Measurements from ENCODE around the gene CNTN3.

The CNTN3 gene

GRCh38 chr3:74592359-74592758, 22.1 kb downstream of the CNTN3 start:
- TF ChIP-seq CTCF (IDR thresholded peaks at IDR 0.05; ENCODE audit: borderline replicate concordance, control extremely low read depth, extremely low read depth, insufficient read depth, missing control alignments), result no peak
- in situ Hi-C loops (cut with MboI; ENCODE audit: low sequenced_read_pairs, unreplicated experiment), result no loop called here
- no peak for DNase-seq (ENCODE audit: low spot score)

- no peak for DNase-seq (ENCODE audit: low spot score)
- in situ Hi-C loops (cut with MboI; ENCODE audit: low sequenced_read_pairs, unreplicated experiment), result no loop called here
These were observed 22.5 kb downstream of the CNTN3 start for GRCh38 chr3:74591946-74592345.

GRCh38 chr3:74591342-74591741, 23.1 kb downstream of the CNTN3 start:
- DNase-seq (ENCODE audit: low spot score), result no peak
- TF ChIP-seq CTCF (IDR thresholded peaks at IDR 0.05; ENCODE audit: borderline replicate concordance, control extremely low read depth, extremely low read depth, insufficient read depth, missing control alignments), result no peak
- in situ Hi-C loops (cut with MboI; ENCODE audit: low sequenced_read_pairs, unreplicated experiment), result no loop called here

More at GRCh38 chr3:74591946-74592345, 22.5 kb downstream of the CNTN3 start:
- no peak for TF ChIP-seq CTCF (IDR thresholded peaks at IDR 0.05; ENCODE audit: borderline replicate concordance, control extremely low read depth, extremely low read depth, insufficient read depth, missing control alignments)

- DNase-seq (ENCODE audit: low spot score), result no peak
- TF ChIP-seq CTCF (IDR thresholded peaks at IDR 0.05; ENCODE audit: borderline replicate concordance, control extremely low read depth, extremely low read depth, insufficient read depth, missing control alignments), result no peak
- in situ Hi-C loops (cut with MboI; ENCODE audit: low sequenced_read_pairs, unreplicated experiment), result no loop called here
These were observed 23.7 kb downstream of the CNTN3 start for GRCh38 chr3:74590620-74591262.

- in situ Hi-C loops (cut with MboI; ENCODE audit: low sequenced_read_pairs, unreplicated experiment), result no loop called here
- no peak for TF ChIP-seq CTCF (IDR thresholded peaks at IDR 0.05; ENCODE audit: borderline replicate concordance, control extremely low read depth, extremely low read depth, insufficient read depth, missing control alignments)
- no peak for DNase-seq (ENCODE audit: low spot score)
These were observed 29.7 kb downstream of the CNTN3 start for GRCh38 chr3:74584782-74585181.

- in situ Hi-C loops (cut with MboI; ENCODE audit: low sequenced_read_pairs, unreplicated experiment), result no loop called here
- TF ChIP-seq CTCF (IDR thresholded peaks at IDR 0.05; ENCODE audit: borderline replicate concordance, control extremely low read depth, extremely low read depth, insufficient read depth, missing control alignments), result no peak
These were observed 31.5 kb downstream of the CNTN3 start for GRCh38 chr3:74582982-74583381.

More at GRCh38 chr3:74582982-74583381, 31.5 kb downstream of the CNTN3 start:
- DNase-seq (ENCODE audit: low spot score), result no peak

Data from GM13976 (cell line).